ENCODE measurements around the gene DGKA. TPM values are rescaled to one million over a fixed set of nuclear protein-coding genes. Genes with fewer than 3 reads are reported as not detected.
A peak's percentile ranks its signal among the peaks of the same experiment; 100 is the strongest.

Gene DGKA
- total RNA-seq: 44.3 and 272 TPM in 2 replicates

- no peak for DNase-seq (ENCODE audit: low read depth)
- H3K4me3 ChIP-seq (ENCODE audit: low read depth, low read length): peak within 1 kb of the TSS; percentile 83
- peak; percentile 70 for TF ChIP-seq CTCF (conservative IDR thresholded peaks at IDR 0.05; ENCODE audit: low read depth, low read length)
These were observed at the start of gene DGKA for GRCh38 chr12:55930771-55931316. DGKA (plus strand) TSS chr12:55931162; CDS start chr12:55936504, 5,342 bp downstream.

- no peak for TF ChIP-seq CTCF (conservative IDR thresholded peaks at IDR 0.05; ENCODE audit: low read depth, low read length)
- no peak for DNase-seq (ENCODE audit: low read depth)
- H3K4me3 ChIP-seq (ENCODE audit: low read depth, low read length): no peak overlapping the region
These were observed 45.8 kb upstream of the DGKA start for GRCh38 chr12:55885113-55885512.

GRCh38 chr12:55891310-55891709 lies 39.7 kb upstream of the DGKA start:
- no peak for TF ChIP-seq CTCF (conservative IDR thresholded peaks at IDR 0.05; ENCODE audit: low read depth, low read length)
- no peak for DNase-seq (ENCODE audit: low read depth)
- no peak overlapping the region for H3K4me3 ChIP-seq (ENCODE audit: low read depth, low read length)

GRCh38 chr12:55893723-55894122 lies 37.2 kb upstream of the DGKA start:
- no peak for TF ChIP-seq CTCF (conservative IDR thresholded peaks at IDR 0.05; ENCODE audit: low read depth, low read length)
- no peak for DNase-seq (ENCODE audit: low read depth)
- no peak overlapping the region for H3K4me3 ChIP-seq (ENCODE audit: low read depth, low read length)

GRCh38 chr12:55899082-55899481 lies 31.9 kb upstream of the DGKA start:
- peak; percentile 18 for DNase-seq (ENCODE audit: low read depth)
- peak; percentile 7 for TF ChIP-seq CTCF (conservative IDR thresholded peaks at IDR 0.05; ENCODE audit: low read depth, low read length)
- no peak overlapping the region for H3K4me3 ChIP-seq (ENCODE audit: low read depth, low read length)

GRCh38 chr12:55901881-55902490 lies 29.0 kb upstream of the DGKA start:
- no peak for TF ChIP-seq CTCF (conservative IDR thresholded peaks at IDR 0.05; ENCODE audit: low read depth, low read length)
- H3K4me3 ChIP-seq (ENCODE audit: low read depth, low read length): no peak overlapping the region
- DNase-seq (ENCODE audit: low read depth): no peak

GRCh38 chr12:55906056-55906455 lies 24.9 kb upstream of the DGKA start:
- no peak for DNase-seq (ENCODE audit: low read depth)
- no peak overlapping the region for H3K4me3 ChIP-seq (ENCODE audit: low read depth, low read length)
- TF ChIP-seq CTCF (conservative IDR thresholded peaks at IDR 0.05; ENCODE audit: low read depth, low read length): no peak
